Stomach (tissue), 9 donors: ENCODE results near the gene MEGF9. TPM values are rescaled to one million over a fixed set of nuclear protein-coding genes. Genes with fewer than 3 reads are reported as not detected.

Source experiments
- DNase-seq, 2 donors: peaks; one replicate each; pipeline versions ENCODE4 v3.0.0 to v3.0.0-alpha.2; 2013 to 2019
- H3K27ac ChIP-seq, 5 donors: fragments of 200-600 bp in 4 of 5; sonication (generic) in 4 of 5; one replicate each; pipeline ENCODE4 v1.5.1; 2013 to 2019; ENCODE audit warnings: mild to moderate bottlenecking in 1 of 5, moderate library complexity in 1 of 5
- H3K27me3 ChIP-seq, 3 donors: fragments of 200-600 bp; sonication (generic); one replicate each; pipeline ENCODE4 v1.5.1; 2017 to 2019; ENCODE audit warnings: mixed run types in 1 of 3
- H3K36me3 ChIP-seq, 4 donors: fragments of 200-600 bp; sonication (generic); 1 replicate in 3 of 4; 2 replicates in 1 of 4; pipeline ENCODE4 v1.5.1; 2016 to 2019
- H3K4me1 ChIP-seq, 4 donors: fragments of 200-600 bp; sonication (generic); one replicate each; pipeline ENCODE4 v1.5.1; 2016 to 2019
- H3K4me3 ChIP-seq, 4 donors: fragments of 200-600 bp; sonication (generic) in 3 of 4; one replicate each; pipeline ENCODE4 v1.5.1; 2016 to 2019; ENCODE audit warnings: mild to moderate bottlenecking in 1 of 4
- H3K9me3 ChIP-seq, 4 donors: fragments of 200-600 bp; sonication (generic); one replicate each; pipeline ENCODE4 v1.5.1; 2016 to 2019
- CTCF ChIP-seq, 7 experiments: fragments of 450-650 bp in 4 of 7; fragments of 200-600 bp in 3 of 7; sonication (generic) in 3 of 7; IDR thresholded peaks; one replicate each; pipeline ENCODE4 v1.5.1; 2016 to 2019; ENCODE audit warnings: antibody characterized with exemption in 7 of 7, control low read depth in 2 of 7, mild to moderate bottlenecking in 1 of 7
- EP300 ChIP-seq: sonication (generic); formaldehyde crosslinking; IDR thresholded peaks from one replicate; pipeline ENCODE4 v1.6.1; 2017; ENCODE audit warnings: antibody characterized with exemption
- POLR2A ChIP-seq, 4 donors: fragments of 450-650 bp; IDR thresholded peaks; one replicate each; pipeline ENCODE4 v1.6.1; 2016; ENCODE audit warnings: antibody characterized with exemption in 4 of 4, control low read depth in 2 of 4, mild to moderate bottlenecking in 1 of 4, moderate library complexity in 1 of 4
- POLR2AphosphoS5 ChIP-seq, 3 donors: sonication (generic); formaldehyde crosslinking; IDR thresholded peaks; one replicate each; pipeline ENCODE4 v1.6.1; 2016; ENCODE audit warnings: antibody characterized with exemption in 3 of 3
- WGBS, 5 donors: extraction: QIAGEN DNeasy Blood & Tissue Kit in 3 of 5; methylation state at CpG; one replicate each; pipeline versions ENCODE4 v1.1.5 to v1.1.7; 2013 to 2018; 5-methylcytosine and 5-hydroxymethylcytosine counted together
- intact Hi-C: fragments of 100-400 bp; cut with DNase I; formaldehyde crosslinking; loops from one replicate; pipeline ENCODE4 v1.15.1; 2023; ENCODE audit warnings: low total_unique reads
- polyA plus RNA-seq, 3 donors: library from polyadenylated mRNA; stranded (reverse); fragments of 200-250 nt; gene quantifications; one replicate each; pipeline ENCODE4 v1.2.3, GENCODE V29; 2013
- total RNA-seq, 5 donors: library from RNA; depleted of rRNA; stranded (reverse); fragments of >200 nt; gene quantifications; one replicate each; pipeline versions ENCODE4 v1.1.0 to v1.2.3, GENCODE V29; 2014 to 2016
- donor health status: healthy with polysubstance abuse.
- donor health status: Bipolar disorder and iron deficiency.
- donor health status: healthy.

MEGF9 gene
- total and polyA plus RNA-seq, 8 donors, result 3.5 to 26.8 (median 8.1) TPM

DNA sequence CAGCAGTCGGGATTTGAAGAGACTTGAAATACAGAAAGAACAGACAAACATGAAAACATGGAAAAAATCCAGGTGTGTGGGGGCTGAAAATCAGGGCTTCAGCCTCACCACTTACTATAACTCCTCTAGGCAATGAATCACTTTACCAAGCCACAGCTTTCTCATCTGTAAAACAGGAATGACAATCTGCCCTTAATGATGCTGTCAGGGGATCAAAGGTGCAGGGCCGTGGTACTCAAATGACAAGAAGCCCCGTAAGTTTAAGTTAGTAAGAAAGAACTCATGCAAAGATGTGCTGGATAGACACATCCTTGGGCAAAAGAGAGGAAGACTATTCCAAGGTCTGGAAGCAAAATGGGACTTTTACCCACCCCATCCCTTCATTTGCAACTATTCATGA lies 44.3 kb upstream of the MEGF9 start:
- Histone ChIP-seq H3K9me3 (no peaks in the 10 kb centered on the region), H3K36me3 (peaks cover 10 to 60% (median 50%) of the 10 kb centered on the region in 4 donors), H3K27me3 (no peaks in the 10 kb centered on the region), H3K4me1 (peaks cover 0 to 16% (median 2%) of the 10 kb centered on the region in 4 donors), H3K27ac (no peak overlapping the region), H3K4me3 (no peak overlapping the region)
- intact Hi-C loops, result loop anchor here (5.0 to 10.0 kb wide), 2 partner anchors 176 to 299 kb away; no protein-coding TSS in a partner anchor
- TF ChIP-seq EP300 (no peak), POLR2AphosphoS5 (IDR thresholded peaks at IDR 0.05) (no peak), POLR2A (IDR thresholded peaks at IDR 0.05) (no peak), CTCF (IDR thresholded peaks at IDR 0.05) (no peak)
- 73 to 85% (median 83%) methylated on average over 3 of the region's 3 CpGs for WGBS, 5 donors
- no peak for DNase-seq

- H3K4me1 ChIP-seq, result peaks cover 0 to 16% (median 2%) of the 10 kb centered on the region in 4 donors
- WGBS, 5 donors, result 53 to 61% (median 55%) methylated on average over 6 of the region's 6 CpGs
- H3K9me3 ChIP-seq, result no peaks in the 10 kb centered on the region
- peak overlapping the region in 2 of 5 donors; percentile 35 to 37 for H3K27ac ChIP-seq
- intact Hi-C loops, result loop anchor here (5.0 to 10.0 kb wide), 2 partner anchors 178 to 300 kb away; no protein-coding TSS in a partner anchor
- H3K36me3 ChIP-seq, result peaks cover 0 to 47% (median 37%) of the 10 kb centered on the region in 4 donors
- TF ChIP-seq POLR2AphosphoS5 (IDR thresholded peaks at IDR 0.05) (no peak), EP300 (no peak), CTCF (IDR thresholded peaks at IDR 0.05) (no peak), POLR2A (IDR thresholded peaks at IDR 0.05) (no peak)
- H3K4me3 ChIP-seq, result no peak overlapping the region
- no peaks in the 10 kb centered on the region for H3K27me3 ChIP-seq
- DNase-seq, result no peak
Observed at GRCh38 chr9:120757026-120757913, 43.0 kb upstream of the MEGF9 start.

DNA sequence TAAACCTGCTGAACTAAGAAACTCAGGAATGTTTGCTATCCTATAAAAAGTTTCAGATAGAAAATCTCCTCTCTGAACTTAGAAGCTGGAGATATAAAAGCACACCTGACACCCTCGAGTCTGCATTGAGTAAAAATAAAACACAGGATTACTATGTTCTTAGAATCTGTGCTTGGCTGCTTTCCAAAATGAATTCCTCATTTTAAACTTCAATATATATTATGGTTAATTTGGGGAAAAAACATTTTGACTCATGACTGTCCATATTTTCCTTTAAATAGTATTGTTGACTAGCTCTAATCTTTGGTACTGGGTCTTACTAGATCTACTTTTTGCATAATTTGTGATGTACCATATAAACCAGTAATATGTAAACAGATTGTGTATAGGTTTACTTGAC lies 42.3 kb upstream of the MEGF9 start:
- no peaks in the 10 kb centered on the region for H3K27me3 ChIP-seq
- intact Hi-C loops, result loop anchor here (5.0 to 10.0 kb wide), 2 partner anchors 178 to 301 kb away; no protein-coding TSS in a partner anchor
- no peak for TF ChIP-seq POLR2AphosphoS5 (IDR thresholded peaks at IDR 0.05)
- TF ChIP-seq EP300, result no peak
- no peak for TF ChIP-seq CTCF (IDR thresholded peaks at IDR 0.05)
- TF ChIP-seq POLR2A (IDR thresholded peaks at IDR 0.05), result no peak
- H3K4me3 ChIP-seq, result no peak overlapping the region
- H3K27ac ChIP-seq, result peak overlapping the region in 2 of 5 donors; percentile 35 to 37
- H3K4me1 ChIP-seq, result peaks cover 0 to 16% (median 2%) of the 10 kb centered on the region in 4 donors
- no peaks in the 10 kb centered on the region for H3K9me3 ChIP-seq
- WGBS, 5 donors, result 0 to 14% (median 8%) methylated on average over 1 of the region's 1 CpG
- DNase-seq, result no peak
- H3K36me3 ChIP-seq, result peaks cover 0 to 40% (median 30%) of the 10 kb centered on the region in 4 donors

- TF ChIP-seq CTCF (IDR thresholded peaks at IDR 0.05) (peak in 5 of 7 experiments; percentile 86 to 95 (median 90)), EP300 (no peak)
- Histone ChIP-seq H3K27me3 (no peaks in the 10 kb centered on the region), H3K4me1 (peaks cover 0 to 16% (median 2%) of the 10 kb centered on the region in 4 donors), H3K27ac (peak overlapping the region in 1 of 5 donors; percentile 37), H3K9me3 (no peaks in the 10 kb centered on the region), H3K36me3 (peaks cover 0 to 34% (median 24%) of the 10 kb centered on the region in 4 donors), H3K4me3 (no peak overlapping the region)
- peak; percentile 64 to 78 for DNase-seq
- 9 to 15% (median 11%) methylated on average over 6 of the region's 6 CpGs for WGBS, 5 donors
- intact Hi-C loops, result loop anchor here (5.0 to 10.0 kb wide), 2 partner anchors 179 to 301 kb away; no protein-coding TSS in a partner anchor
Observed at GRCh38 chr9:120755810-120756434, 41.7 kb upstream of the MEGF9 start.
